ENCODE measurements around the gene KRABD2.
A peak's percentile ranks its signal among the peaks of the same experiment; 100 is the strongest.
"Not testable (repeated sequence)": the region's sequence is repeated elsewhere in the genome, so short reads cannot be mapped to it uniquely, and the experiment has no call there.

The KRABD2 gene

DNA sequence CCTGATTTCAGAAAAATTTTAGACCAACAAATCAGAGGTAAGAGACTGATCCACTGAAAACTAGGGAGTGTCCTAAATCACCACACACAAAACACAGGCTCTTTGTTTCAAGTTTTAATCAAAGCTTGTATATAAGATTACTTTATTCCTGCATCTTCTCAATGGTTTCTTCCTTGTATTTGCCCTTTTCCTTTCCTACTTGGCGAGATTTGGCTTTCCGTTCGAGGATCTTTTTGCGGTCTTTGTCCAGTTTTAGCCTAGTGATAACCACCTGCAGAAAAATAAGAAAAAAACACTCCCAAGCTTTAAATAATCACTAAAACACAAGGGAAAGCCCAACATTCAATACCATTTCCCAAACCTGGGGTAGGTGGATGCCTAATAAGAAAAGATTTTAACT is 918 bp upstream of the KRABD2 start:
- TF ChIP-seq, protein P1, sequence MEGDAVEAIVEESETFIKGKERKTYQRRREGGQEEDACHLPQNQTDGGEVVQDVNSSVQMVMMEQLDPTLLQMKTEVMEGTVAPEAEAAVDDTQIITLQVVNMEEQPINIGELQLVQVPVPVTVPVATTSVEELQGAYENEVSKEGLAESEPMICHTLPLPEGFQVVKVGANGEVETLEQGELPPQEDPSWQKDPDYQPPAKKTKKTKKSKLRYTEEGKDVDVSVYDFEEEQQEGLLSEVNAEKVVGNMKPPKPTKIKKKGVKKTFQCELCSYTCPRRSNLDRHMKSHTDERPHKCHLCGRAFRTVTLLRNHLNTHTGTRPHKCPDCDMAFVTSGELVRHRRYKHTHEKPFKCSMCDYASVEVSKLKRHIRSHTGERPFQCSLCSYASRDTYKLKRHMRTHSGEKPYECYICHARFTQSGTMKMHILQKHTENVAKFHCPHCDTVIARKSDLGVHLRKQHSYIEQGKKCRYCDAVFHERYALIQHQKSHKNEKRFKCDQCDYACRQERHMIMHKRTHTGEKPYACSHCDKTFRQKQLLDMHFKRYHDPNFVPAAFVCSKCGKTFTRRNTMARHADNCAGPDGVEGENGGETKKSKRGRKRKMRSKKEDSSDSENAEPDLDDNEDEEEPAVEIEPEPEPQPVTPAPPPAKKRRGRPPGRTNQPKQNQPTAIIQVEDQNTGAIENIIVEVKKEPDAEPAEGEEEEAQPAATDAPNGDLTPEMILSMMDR (conservative IDR thresholded peaks at IDR 0.05; ENCODE audit: low read depth), result no peak
- POLR2A ChIA-PET (ENCODE audit: low non-redundant PET), result interaction anchor here (0.8 kb wide), 1 partner anchor 20 kb away, joined by 3 read pairs; no protein-coding TSS in a partner anchor
- CTCF ChIA-PET, result interaction anchor here (0.6 to 1.4 kb wide), 4 partner anchors 21 to 1126 kb away, joined by 3 to 5 read pairs (median 4); partner anchors contain the start of gene CTDNEP1
- no peak for DNase-seq (ENCODE audit: low spot score)
- no peak overlapping the region for H3K27ac ChIP-seq

DNA sequence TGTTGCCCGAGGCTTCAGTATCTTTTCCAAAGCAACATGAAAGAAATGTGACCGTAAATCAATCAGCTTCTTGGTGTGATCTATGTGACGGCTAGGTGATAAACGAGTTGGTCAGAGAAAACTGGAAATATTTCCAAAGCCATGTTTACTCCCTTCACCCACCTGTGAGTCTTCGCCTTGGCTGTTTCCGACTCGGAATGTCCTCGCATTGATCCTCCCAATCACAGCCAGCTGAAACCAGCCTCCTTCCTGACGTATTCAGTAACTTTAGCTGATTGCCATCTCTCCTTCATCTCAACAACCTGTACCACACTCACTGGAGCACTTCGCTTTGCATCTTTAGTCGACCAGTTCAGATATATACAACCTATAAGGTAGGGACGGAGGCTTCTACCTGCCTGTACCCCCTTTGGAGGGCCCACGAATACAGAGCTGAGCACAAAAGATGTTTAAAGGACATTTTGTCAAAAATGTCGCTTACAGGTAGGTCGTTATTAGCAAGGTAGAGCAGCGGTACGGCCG is 705 bp downstream of the KRABD2 start:
- DNase-seq (ENCODE audit: low spot score), result no peak
- TF ChIP-seq, protein P1 (conservative IDR thresholded peaks at IDR 0.05; ENCODE audit: low read depth), result no peak
- CTCF ChIA-PET, result interaction anchor here (1.4 kb wide), 1 partner anchor 410 kb away, joined by 5 read pairs; no protein-coding TSS in a partner anchor
- POLR2A ChIA-PET (ENCODE audit: low non-redundant PET), result no interaction called here
- peak overlapping the region; percentile 89 for H3K27ac ChIP-seq

DNA sequence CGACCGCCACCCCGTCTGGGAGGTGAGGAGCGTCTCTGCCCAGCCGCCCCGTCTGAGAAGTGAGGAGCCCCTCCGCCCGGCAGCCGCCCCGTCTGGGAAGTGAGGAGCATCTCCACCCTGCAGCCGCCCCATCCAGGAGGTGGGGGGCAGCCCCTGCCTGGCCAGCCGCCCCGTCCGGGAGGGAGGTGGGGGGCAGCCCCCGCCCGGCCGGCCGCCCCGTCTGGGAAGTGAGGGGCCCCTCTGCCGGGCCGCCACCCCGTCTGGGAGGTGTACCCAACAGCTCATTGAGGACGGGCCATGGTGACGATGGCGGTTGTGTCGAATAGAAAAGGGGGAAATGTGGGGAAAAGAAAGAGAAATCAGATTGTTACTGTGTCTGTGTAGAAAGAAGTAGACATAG is 2.6 kb downstream of the KRABD2 start:
- CTCF ChIA-PET; H3K27ac ChIP-seq; POLR2A ChIA-PET (ENCODE audit: low non-redundant PET); DNase-seq (ENCODE audit: low spot score): not testable (repeated sequence)

DNA sequence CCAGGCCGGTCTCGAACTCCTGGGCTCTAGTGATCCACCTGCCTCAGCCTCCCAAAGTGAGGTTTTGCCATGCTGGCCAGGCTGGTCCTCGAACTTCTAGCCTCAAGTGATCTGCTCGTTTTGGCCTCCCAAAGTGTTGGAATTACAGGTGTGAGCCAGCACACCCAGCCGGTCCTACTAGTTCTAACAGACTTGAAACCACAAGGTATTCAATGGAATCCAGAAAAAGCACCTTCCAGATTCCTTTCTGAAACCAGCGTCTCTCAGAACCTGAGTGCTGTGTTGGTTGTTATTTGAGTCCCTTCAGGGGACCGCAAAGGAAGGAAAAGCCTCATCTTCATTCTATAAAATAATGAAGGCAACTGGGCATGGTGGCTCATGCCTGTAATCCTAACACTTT is 4.1 kb downstream of the KRABD2 start:
- CTCF ChIA-PET, result no interaction called here

DNA sequence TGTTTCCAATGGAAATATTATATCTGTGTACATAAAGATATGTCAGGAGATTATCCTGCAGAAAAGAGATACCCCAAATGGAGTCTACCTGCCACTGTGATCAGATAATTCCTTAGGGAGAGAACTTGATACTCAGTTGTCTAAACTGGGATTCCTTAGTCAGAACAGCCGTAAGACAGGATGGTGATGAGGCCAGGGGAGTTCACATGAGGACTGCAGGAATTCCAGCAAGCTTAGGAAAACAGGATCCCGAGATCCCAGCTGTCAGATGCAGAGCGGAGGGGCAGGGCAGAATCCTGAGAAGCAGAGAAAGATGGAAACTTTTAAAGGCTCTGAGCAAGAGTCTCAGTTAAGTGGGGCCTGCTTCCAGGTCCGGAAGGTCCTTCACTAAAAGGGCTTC is 4.7 kb downstream of the KRABD2 start:
- POLR2A ChIA-PET (ENCODE audit: low non-redundant PET), result no interaction called here
- no peak for DNase-seq (ENCODE audit: low spot score)
- TF ChIP-seq, protein P1 (conservative IDR thresholded peaks at IDR 0.05; ENCODE audit: low read depth), result no peak
- CTCF ChIA-PET, result no interaction called here
- no peak overlapping the region for H3K27ac ChIP-seq

More for the DNA sequence above, 4.1 kb downstream of the KRABD2 start:
- no peak for DNase-seq (ENCODE audit: low spot score)
- H3K27ac ChIP-seq, result no peak overlapping the region
- TF ChIP-seq, protein P1 (conservative IDR thresholded peaks at IDR 0.05; ENCODE audit: low read depth), result no peak
- POLR2A ChIA-PET (ENCODE audit: low non-redundant PET), result no interaction called here

DNA sequence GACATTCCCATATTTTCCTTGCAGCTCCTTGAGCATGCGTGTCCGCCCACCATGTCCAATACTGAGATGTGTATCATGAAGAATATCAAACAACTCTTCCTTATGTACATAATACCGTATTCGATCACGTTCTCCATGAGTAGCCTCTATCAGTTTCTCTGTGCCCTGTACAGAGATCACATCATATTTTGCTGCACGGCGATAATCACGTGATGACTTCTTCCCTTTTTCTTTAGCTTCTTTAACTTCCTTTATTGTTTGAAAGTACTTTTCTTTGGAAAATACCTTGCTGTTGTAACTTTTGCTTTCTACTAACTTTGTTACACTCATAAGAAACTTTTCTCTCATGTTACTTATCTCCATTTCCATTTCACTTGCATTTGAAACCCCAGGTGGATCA is 6.6 kb downstream of the KRABD2 start:
- no peak overlapping the region for H3K27ac ChIP-seq
- ChIA-PET CTCF (interaction anchor here (0.6 kb wide), 1 partner anchor 72 kb away, joined by 6 read pairs; no protein-coding TSS in a partner anchor), POLR2A (ENCODE audit: low non-redundant PET) (interaction anchor here (0.6 kb wide), 1 partner anchor 56 kb away, joined by 4 read pairs; no protein-coding TSS in a partner anchor)
- TF ChIP-seq, protein P1 (conservative IDR thresholded peaks at IDR 0.05; ENCODE audit: low read depth), result no peak
- DNase-seq (ENCODE audit: low spot score), result no peak

DNA sequence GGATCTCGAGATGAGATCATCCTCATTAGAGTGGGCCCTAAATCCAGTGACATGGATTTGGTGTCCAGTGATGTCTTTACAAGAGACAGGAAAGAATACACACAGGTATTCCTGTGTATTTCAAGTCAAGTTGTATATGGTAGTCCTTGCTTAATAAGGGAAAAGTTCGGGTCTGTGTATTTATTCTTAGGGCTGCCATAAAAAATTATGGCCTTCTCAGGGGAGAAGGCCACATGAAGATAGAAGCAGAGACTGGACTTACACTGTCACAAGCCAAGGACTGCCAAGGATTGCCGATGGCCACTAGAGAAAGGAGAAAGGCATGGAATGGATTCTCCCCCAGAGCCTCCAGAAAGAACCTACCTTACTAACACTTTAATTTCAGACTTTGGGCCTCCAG is 8.3 kb downstream of the KRABD2 start:
- no peak overlapping the region for H3K27ac ChIP-seq
- no peak for DNase-seq (ENCODE audit: low spot score)
- TF ChIP-seq, protein P1 (conservative IDR thresholded peaks at IDR 0.05; ENCODE audit: low read depth), result no peak
- POLR2A ChIA-PET (ENCODE audit: low non-redundant PET), result no interaction called here
- CTCF ChIA-PET, result no interaction called here

All from RWPE1 (cell line).